ENCODE measurements around the gene PLCXD1.
"Not testable (repeated sequence)": the region's sequence is repeated elsewhere in the genome, so short reads cannot be mapped to it uniquely, and the experiment has no call there.

Gene PLCXD1

DNA sequence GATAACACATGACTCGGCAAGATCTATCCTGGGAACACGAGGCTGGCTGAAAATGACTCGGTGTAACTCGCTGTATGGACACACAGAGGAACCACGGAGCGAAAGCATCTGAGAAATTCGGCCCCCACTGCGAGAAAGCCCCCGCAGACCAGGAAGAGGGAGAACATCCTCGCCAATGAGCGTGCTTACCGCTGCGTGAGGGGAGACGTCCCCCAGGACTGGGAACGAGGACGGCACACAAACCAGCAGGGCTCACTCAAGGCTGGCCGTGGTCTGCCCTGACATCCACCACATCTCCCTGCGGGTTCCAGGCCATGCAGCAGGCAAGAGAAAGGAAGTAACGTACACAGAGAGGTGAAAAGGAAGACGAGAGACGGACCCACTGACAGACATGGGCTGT is 55.0 kb downstream of the PLCXD1 start:
- no peak for DNase-seq

- DNase-seq: no peak
Observed at GRCh38 chrX:337331-337831, 56.2 kb downstream of the PLCXD1 start.

- no peak for DNase-seq
Observed at GRCh38 chrX:338281-338835, 57.2 kb downstream of the PLCXD1 start.

GRCh38 chrX:338836-339400 is 57.7 kb downstream of the PLCXD1 start:
- no peak for DNase-seq

GRCh38 chrX:340121-340520 is 58.9 kb downstream of the PLCXD1 start:
- no peak for DNase-seq

GRCh38 chrX:340641-341423 is 59.7 kb downstream of the PLCXD1 start:
- no peak for DNase-seq

GRCh38 chrX:341541-342101 is 60.4 kb downstream of the PLCXD1 start:
- no peak for DNase-seq

GRCh38 chrX:344371-344901 is 63.3 kb downstream of the PLCXD1 start:
- DNase-seq: no peak

DNA sequence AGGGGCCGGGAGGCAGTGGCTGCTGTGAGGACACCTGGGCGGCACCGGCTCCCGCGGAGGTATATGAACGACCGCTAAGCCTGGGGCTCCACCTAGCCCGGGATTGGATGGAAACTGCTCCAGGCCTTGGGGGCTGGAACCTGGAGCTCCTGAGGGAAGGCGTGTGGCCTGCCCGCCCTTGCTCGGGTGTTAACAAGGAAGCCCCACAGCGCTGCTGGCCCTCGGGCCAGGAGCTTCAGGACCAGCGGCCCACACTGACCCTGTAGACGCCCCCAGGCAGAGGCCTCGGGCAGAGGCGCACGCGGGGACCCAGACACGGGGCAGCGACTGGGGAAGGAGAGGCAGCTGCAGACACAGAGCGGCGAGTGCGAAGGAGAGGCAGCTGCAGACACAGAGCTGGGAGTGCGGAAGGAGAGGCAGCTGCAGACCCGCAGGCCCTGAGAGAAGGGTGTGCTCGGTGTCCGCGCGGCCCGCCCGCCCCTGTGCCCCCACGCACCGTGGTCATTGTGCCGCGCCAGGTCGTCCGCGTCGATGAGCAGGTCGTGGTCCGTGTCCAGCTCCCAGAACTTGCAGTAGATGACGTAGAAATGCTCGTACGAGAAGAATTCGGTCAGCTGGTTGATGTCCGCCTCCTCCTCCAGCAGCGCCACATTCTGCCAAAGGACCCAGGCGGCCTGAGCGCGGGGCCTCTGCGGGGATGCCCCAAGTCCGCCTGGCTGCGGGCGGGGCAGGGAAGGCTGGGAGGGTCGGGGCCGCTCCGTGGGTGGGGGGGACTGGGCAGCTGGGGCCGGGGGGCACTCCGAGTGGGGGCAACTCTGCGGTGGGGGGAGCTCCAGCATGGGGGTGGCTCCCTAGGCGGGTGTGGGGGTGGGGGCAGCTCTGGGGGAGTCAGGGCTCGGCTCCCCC is 64.1 kb downstream of the PLCXD1 start:
- no peak for DNase-seq

DNA sequence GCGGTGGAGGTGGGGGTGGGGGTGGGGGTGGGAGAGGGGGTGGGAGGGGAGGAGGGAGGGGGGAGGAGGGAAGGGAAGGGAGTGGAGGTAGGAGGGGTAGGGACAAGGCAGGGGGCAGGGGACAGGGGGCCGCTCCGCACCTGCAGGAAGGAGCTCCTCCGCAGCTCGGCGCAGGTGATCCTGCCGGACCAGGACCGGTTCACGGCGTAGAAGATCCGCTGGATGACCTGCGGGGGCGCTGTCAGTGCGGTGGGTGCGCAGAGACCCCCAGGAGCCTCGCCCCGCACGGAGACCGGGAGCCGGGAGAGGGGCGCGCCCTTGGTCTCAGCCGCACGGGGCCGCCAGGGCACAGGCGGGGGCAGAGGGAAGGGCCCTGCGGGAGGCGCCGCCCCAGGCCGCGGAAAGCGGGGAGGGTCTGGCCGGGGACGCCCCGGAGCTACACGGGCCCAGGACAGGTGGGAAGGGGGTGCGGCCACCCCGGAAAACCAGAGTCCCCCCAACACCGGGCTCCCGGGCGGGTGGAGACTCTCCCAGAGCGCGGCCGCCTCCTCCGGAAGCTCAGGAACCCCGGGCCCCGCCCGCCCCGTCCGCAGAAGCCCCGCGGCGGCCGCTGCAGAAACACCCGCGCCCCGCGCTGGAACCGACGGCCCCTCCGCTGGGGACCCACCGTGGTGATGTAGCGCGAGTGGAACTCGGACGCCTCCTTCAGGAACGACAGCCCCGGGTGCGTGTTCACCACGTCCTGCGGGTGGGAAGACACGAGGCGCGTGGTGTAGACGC is 65.0 kb downstream of the PLCXD1 start:
- DNase-seq: no peak

GRCh38 chrX:347351-348117 is 66.4 kb downstream of the PLCXD1 start:
- no peak for DNase-seq

- DNase-seq: no peak
Observed at GRCh38 chrX:348461-349117, 67.4 kb downstream of the PLCXD1 start.

- DNase-seq: no peak
Observed at GRCh38 chrX:349196-349595, 68.0 kb downstream of the PLCXD1 start.

DNA sequence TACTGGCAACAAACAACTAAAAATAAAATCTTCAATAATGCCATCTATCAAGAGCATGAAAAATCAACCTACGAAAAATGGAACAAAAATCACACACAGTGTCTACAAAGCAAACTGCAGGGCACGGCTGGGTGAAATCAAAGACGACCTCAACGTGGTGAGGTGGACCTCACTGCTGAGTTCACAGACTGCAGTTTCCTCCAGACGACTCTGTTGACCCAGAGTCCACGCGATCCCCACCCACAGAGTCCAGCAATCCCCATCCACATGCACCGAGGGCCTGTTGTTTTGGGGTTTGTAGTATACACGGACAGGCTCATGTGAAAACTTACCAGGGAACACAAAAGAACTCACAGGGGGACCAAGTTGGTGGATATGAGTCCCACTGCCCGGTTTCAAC is 68.5 kb downstream of the PLCXD1 start:
- DNase-seq: no peak

- no peak for DNase-seq
Observed at GRCh38 chrX:350148-350533, 69.0 kb downstream of the PLCXD1 start.

DNA sequence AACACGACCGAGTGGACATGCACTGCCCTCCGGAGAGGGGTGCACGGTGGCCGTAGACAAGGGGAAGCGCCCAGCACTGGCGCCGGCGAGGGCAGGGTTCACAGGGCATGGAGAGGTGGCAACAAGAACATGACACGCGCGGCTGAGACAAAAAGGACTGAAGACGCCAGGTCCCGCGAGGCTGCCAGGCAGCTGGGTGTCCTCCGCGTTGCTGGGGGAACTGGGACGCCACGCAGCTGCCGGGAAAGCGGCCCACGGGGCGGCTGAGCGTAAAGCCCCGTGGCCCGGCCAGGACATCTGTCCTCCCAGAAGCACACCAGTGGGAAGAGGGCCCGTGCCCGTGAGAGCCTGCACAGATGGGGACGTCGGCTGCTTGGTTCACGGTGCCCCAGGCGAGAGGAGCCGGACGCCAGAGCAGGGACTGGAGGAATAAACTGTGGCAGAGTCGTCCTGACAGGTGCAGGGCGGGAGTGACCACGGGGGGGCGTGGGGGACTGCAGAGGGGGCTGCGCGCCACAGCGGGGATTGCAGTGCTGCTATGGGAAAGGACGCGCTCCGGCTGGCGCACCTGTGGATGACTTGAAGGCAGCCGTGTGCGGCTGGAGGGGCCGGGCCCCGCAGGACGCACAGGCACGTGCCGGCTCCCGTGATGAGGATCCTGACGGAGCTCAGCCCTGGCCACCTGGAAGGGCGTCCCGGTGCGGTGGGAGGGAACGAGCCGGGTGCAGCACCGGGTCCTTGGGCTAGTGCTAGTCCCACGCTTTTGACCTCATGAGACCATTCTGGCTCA is 69.5 kb downstream of the PLCXD1 start:
- no peak for DNase-seq

DNA sequence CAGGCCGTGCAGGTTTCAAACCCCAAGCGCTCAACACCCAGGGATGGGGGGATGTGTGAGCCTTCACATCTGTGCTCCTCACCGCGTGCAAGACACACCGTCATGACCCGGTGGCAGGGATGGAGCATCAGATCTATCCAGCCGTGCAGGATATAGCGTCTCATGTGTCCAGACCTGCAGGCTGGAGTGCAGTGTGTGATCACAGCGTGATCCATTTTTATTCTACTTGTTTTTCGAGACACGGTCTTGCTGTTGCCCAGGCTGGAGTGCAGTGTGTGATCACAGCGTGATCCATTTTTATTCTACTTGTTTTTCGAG is 70.1 kb downstream of the PLCXD1 start:
- DNase-seq: not testable (repeated sequence)

DNA sequence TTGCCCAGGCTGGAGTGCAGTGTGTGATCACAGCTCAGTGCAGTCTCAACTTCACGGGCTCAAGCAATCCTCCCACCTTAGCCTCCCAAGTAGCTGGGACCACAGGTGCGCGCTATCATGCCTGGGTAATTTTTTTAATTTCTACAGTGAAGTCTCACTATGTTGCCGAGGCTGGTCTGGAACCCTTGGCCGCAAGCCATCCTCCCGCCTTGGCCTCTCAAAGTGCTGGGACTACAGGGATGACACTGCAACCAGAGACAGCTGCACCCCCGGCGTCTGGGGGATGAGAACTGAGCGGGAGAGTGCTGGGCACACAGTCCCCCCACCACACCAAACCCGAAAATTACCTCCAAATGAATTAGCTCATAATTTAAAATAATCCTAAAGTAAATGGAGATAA is 70.6 kb downstream of the PLCXD1 start:
- no peak for DNase-seq

DNA sequence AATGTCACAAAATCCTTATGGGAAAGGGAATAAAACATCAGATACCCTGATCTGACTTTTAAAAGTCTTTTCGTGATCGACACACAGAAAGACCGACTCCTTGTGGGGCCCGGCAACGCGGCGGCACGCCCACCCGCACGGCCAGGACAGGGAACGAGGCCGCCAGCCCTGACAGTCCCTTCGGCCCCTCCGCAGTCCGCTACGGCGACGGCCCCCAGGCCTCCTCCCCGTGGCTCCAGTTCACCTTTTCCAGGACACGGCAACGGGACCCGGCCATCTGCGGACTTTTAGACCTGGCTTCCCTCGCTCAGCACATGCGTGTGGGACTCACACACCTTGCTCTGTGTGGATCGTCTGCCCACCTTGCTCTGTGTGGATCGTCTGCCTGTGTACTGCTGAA is 71.0 kb downstream of the PLCXD1 start:
- DNase-seq: no peak

Data from NCI-H1417 treated with DMSO at 0.1 percent for 48 hours (cell line).